Stimulated activated CD4-positive, alpha-beta T cell treated with anti-CD3 and anti-CD28 coated beads, TNF-alpha, amount 100 ng/mL, for 48 hours (primary cell): ENCODE results near the gene ADAP1.

ENCODE experiments used
- DNase-seq, 3 donors: peaks; one replicate each; pipeline ENCODE4 v3.0.0-alpha.2; 2020; ENCODE audit warnings: low read depth in 3 of 3

ADAP1 gene

DNA sequence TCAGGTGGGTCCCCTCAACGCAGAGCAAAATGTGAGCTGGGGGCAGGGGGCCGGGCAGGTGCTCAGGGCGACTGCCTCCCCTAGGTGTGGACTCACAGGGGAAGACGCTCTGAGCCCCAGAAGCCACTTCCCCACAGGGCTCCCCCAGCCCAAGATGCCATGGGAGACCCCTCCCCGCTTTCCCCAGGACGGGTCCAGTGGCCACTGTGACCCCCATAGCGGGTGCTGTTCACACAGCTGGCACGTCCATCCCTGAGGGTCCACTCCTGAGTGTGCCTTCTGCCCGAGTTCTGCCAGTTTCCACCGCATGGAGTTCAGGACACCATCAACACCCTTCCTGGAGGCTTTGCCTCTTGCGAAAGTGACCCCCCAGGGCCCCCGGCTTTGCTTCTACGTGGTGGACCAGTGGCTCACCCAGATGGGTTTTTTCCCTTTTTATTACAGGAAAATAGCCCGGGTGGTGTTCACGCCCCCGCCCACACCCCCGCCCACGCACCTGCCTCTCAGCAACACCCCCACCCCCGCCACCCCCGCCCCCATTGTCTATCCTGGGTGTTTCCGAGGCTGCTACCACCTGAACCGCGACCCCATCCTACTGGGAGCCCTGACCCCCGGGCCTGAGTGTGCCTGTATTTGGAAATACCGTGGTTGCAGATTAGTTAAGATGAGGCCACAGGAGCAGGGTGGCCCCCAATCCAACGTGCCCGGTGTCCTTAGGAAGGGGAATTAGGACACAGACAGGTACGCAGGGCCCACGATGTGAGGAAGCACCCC is 32.0 kb downstream of the ADAP1 start:
- DNase-seq, result no peak

DNA sequence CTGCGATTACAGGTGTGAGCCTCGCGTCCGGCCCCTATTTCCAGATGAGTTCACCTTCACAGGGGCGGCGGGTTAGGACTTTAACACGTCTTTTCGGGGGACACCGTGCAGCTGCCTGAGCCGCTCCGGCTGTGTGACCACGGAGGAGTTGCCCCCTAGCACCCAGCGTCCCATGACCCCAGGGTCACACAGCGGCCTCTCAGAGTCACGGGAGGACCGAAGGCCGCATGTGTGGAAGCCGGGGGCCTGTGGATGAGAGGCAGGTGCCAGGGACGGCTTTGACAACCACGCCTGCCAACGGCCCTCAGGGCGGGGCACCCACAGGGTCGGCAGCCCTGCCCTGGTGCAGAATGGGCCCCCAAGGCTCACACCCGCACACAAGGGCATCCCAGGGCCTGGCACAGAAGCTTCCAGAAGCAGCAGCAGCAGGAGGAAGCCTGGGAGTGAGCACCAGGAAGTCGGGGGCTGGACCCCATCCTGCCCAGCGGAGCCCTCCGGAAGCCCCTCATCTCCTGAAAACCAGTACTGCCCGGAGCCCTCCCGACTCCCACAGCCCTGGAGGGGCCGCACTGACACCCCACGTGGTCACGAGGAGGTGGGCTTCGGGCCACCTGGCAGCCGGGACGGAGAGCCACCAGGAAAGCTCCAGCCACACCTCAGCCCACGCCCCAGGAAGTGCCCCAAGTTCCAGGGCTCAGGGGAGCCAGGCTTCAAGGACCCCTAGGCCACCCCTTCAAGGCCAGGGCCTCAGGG is 32.7 kb downstream of the ADAP1 start:
- DNase-seq, result no peak

DNA sequence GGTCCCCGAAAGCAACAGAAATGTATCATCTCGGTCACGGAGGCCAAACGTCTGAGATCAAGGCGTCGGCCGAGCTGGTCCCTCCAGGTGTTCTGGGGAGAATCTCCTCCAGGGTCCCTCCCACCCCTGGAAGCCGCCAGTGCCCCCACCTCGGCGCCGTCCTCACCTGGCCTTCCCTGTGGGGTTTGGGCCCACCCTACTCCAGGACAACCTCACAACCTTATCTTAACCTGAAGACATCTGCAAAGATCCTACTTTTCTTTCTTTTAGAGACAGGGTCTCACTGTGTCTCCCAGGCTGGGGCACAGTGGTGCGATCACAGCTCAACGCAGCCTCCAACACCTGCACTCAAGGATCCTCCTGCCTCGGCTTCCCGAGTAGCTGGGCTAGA is 33.4 kb downstream of the ADAP1 start:
- no peak for DNase-seq

DNA sequence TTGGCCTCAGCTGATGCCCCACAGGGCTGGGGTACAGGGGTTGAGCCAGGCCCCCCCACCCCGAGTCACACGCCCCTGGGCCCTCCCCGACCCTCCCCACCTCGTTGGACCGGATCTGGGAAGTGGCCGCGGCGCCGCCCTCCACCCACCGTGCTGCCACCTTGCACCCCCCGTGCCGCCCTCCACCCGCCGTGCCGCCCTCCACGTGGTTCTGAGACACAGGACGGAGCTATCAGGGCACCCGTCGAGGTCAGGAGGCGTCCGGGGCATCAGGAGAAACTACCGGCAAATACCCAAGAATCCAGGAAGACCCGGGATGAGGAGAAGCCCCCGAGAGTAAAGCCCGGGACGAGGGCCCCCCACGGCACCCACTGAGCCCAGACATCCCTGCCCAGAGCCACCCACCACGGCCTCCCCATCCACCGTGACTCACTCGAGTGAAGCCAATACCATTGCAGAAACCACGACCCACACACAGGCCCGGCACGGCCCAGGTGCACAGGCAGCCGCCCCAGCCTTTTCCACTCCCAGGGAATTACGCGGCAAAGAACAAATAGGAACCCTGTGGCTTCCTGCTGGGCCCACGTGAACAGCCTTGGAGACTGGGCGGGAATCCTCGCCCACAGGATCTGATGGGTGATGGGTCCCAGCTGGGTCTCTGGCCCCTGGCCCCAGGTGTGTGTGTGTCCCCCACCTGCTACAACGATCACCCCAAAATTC is 34.0 kb downstream of the ADAP1 start:
- no peak for DNase-seq

DNA sequence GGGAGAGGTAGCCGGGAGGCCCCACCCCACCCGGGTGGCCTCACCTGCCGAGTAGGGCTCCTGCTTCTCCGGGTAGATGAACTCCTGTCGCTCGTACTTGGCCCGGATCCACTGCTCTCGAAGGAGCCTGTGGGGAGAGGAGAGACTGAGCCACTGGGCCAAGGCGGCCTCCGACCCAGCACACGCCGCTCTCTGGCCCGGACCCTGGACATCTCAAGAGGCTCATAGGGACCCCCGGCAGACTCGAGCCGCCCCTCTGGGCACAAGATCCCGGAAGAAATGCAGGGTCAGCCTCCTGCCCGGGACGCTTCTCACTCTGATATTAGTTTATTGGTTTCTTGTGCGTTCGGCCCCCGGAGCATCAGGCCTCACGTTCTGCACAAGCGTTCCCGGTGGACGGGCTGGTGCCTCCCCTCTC is 34.5 kb downstream of the ADAP1 start:
- DNase-seq, result no peak

DNA sequence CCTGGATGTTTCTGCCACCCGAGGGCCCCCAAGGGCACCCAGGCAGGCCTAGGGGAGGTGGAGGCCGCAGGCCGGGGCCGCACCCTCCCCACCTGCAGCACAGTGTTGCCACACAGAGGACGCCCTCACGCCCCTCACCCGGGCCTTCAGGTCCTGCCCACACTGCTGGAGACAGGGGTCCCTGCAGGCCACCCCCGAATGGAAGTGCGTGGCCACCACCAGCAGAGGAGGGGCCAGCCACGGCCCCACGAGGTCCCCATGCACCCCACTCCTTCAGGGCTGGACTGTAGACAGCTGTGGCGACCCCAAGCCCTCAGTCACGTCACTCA is 35.4 kb downstream of the ADAP1 start:
- no peak for DNase-seq

DNA sequence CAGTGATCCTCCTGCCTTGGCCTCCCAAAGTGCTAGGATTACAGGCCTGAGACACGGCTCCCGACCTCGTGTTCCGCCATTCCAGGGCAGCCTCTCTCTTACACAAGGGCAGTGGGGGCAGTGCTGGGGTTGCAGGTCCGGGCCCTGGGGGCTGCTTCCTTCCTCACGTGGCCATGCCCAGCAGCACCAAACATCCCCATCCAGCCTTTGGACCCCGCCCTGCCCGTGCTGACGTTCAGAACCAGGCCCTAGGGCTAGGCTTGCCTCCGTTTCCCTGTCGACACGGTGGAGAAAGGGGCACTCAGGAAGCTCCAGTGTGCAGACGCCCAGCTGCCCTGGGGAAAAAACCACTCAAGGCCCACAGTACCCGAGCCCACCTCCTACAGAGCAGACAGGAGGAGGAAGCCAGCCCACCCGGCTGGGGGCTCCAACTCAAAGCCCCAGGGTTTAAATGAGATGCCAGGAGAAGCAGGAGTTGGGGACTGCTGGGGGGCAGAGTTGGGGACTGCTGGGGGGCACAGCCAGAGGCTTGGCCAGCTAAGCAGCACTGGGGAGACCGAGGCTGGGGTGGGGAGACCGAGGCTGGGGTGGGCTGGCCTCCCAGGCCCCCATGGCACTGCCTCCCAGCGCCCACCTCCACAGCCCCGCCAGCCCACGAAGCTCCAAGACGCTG is 35.9 kb downstream of the ADAP1 start:
- no peak for DNase-seq

DNA sequence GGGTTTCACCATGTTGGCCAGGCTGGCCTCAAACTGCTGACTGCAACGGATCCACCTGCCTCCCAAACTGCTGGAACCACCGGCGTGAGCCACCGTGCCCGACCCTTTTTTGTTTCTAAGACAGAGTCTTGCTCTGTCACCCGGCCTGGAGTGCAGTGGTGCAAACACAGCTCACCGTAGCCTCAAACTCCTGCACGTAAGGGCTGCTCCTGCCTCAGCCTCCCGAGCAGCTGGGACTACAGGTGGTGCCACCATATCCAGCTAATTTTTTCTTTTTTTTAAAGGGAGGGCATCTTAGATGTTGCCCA is 36.4 kb downstream of the ADAP1 start:
- no peak for DNase-seq

DNA sequence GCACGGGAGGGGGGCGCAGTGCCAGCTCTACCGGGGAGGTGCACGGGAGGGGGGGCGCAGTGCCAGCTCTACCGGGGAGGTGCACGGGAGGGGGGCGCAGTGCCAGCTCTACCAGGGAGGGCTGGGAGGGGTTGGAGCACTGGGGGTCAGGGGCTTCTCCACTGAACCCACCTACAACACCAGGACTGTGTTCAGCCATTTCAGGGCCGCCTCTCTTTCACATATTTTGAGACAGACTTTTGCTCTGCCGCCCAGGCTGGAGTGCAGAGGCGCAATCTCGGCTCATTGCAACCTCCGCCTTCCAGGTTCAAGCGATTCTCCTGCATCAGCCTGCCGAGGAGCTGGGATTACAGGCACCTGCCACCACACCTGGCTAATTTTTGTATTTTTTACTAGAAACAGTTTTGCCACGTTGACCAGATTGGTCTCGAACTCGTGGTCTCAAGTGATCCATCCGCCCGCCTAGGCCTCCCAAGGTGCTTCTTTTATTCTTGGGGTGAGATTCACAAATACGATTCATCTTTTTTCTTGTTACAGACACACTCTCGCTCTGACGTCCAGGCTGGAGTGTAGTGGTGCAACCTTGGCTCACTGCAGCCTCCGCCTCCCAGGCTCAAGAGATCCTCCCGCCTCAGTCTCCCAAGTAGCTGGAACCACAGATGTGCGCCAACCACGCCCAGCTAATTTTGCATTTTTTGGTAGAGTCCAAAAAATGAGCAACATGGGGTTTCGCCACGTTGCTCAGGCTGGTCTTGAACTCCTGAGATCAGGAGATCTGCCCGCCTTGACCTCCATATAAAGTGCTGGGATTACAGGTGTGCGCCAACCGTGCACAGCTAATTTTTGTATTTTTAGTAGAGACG is 37.0 kb downstream of the ADAP1 start:
- DNase-seq, result no peak

DNA sequence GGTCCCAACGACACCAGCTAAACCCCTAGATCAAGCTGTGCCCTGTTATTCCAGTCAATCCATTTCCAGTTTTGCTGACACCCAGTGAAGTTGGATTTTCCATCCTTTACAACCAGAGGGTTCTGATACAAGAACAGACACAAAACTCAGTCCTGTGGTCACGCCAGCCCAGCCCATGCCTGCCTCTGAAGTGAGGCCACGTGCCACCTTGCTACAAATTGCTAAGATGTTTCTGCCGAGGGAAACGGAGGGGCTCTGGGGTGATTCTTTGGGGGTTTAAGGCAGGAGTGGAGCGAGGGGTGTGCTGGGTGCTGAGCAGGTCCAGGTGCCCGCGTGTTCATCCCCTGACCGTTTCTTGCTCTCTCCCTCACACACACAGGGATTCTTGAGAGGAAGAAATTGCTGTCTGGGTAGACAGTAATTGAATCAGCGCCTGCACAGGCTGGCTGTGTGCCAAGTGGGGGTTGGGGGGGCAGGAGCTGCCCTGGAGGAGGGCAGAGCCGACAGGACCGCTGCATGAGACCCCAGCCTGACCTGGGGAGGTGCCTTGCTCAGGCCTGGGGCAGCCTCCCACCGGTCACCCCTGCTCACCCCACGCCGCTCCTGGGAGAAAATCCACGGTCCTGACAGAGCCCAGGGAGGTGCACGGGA is 38.1 kb downstream of the ADAP1 start:
- DNase-seq, result no peak

DNA sequence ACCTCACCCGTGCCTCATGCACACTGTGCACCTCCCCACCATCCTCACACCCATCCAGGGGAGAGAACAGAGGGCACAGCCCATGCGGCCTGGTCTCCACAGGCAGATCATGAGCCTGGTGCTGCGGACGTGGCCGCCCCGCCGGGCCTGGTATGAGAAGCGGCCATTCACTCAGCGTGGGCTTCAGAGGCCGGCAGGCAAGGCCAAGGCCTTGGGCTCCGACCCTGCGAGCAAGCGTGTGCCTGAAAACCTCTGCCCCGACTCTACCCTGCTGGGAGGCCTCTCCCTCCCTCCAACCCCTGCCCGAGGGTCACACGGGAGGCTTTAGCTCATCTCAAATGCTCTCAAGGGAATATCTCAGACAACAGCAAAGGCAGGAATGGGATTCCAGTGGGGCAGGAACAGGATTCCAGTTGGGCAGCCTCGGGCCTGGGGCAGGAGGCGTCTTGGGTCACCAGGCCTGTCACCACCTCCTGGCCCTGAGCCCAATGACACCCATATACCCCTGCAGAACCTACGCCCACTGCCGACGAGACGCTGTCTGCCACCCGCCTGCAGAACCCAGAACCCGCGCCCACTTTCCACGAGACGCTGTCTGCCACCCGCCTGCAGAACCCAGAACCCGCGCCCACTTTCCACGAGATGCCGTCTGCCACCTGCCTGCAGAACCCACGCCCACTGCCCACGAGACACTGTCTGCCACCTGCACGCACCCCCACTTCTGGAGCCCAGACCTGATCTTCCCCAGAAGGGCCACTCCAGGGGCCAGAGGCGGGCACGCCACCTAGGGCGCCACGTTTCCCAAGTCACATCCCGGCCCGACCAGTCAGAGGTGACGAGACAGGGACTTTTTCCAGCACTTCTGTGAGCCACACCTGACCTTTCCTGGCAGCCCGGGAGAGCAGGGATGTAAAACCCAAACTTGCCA is 38.9 kb downstream of the ADAP1 start:
- no peak for DNase-seq

DNA sequence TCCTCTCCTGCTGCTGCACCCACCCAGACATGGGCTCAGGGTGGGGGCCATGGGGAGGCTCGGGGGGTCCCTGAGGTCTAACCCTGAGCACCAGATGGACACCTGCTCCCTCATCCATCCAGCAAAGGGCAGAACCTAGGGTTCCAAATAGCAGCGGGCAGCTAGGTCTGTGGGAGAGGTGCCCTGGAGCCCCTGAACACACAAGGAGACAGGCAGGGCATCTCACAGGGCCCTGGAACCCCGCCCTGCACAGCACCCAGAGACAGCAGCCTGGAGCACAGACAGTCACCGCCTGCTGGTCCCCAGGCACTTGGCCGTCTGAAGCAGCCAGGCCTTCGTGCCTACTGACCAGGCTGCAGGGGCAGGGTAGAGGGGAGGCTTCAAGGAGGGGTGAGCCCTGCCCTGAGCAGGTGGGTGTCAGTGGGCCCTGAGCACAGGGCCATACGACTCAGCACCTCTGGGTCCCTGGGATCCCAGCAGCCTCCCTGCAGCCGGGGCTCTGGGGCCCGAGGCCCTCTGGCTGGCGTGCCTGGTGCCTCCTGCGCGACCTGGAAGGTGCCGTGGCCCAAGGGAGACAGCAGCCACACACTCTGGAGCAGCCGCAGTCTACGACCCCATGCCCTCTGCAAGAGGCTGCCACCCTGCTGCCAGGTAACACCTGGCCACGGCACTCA is 39.8 kb downstream of the ADAP1 start:
- DNase-seq, result no peak

DNA sequence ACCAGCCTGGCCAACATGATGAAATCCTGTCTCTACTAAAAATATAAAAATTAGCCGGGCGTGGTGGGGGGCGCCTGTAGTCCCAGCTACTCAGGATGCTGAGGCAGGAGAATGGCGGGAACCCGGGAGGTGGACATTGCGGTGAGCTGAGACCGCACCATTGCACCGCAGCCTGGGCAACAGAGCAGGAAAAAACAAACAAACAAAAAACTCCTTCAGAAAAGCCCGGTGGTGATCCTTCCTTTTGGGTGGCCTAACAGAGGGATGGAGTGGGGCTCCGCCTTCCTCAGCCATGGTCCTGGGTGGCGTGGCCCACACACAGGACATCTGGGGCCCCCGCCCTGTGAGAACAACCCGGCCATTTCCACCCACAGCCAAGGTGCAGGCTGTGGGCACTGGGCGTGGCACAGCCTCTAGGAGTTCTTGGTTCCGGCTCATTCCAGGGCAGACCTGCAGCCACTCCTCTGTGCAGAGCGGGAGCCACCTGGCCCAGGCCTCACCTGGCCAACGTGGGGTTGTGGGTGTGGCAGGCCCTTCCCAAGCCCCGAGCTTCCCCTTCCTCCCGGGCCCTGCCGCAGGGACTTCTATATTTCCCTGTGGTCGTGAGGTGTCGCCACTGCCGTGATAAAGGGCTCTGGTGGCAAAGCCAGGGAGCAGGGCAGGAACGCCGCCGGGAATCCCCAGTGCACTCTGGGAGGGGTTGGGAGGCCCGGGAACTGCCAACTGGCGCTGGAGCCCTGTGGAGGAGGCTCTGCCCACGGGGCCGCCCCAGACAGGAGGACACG is 40.6 kb downstream of the ADAP1 start:
- DNase-seq, result no peak

DNA sequence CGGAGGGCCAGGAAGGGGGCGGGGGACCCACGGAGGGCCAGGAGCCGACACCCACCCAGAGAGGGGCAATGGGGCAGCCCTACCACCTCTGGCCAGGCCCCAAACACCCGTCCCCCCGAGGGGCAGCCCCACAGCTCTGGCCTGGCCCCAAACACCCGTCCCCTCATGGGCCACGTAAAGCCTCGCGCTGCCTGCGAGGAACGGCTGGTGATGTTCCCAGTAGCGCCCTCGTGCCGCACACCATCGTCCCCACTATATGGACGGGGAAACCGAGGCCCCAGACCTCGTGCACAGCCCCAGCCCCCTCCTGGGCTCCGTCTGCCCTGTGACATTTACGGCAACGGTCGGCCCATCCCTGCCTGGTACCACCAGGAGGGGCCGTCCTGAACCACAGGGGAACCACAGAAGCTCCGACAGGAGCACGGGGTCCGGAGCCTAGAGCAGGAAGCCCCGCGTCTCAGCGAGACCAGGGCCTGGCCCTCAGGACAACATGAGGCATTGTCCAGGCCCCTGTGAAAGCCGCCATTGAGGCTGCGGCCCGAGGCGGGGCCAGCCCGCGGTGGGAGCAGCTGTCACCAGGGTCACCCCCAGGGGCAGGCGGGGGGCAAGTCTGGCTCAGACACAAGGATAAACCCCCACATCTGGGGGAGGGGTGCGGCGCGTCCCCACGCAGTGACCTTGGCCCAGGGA is 42.5 kb downstream of the ADAP1 start:
- no peak for DNase-seq

DNA sequence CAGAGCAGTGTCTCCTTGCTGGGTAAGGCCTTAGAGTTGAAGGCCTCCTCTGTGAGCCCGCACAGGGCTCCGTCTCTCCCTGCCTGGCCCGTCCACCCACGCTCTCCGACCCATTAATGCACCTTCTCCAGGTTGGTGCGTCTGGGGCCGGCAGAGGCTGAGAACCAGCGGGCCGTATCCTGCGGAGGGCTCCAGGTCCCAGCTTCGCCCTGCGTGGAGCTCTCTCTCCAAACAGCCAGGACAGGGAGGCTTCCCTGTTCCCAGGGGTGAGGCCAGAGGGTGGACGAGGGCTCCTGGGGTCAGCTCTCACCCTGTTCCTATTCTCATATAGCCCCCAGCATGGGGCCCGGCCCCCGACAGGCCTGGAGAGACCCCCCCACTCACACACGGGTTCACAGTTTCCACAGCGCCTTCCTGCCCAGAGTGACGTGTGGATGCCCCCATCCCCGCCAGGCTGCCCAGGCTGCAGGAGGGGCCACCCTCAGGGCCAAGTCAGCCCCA is 43.5 kb downstream of the ADAP1 start:
- DNase-seq, result no peak

DNA sequence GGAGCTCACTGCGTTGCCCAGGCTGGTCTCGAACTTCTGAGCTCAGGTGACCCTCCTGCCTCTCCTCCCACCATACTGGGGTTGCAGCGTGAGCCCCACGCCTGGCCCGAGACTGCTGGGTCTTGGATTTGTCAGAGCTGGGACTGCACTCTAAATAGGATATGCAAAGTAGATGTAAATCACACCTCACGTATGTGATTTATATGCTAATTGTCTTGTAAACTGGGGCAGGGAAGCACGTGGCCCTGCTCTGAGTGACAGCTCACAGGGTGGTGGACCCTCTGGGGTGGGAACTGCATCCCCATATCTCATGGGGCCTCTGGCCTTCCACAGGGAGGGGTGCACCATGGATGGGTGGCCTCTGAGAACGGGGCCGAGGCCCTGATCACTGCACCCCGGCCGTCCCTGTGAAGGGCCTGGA is 44.0 kb downstream of the ADAP1 start:
- no peak for DNase-seq
